ENCODE results near the gene SP7. TPM values are rescaled to one million over a fixed set of nuclear protein-coding genes. Genes with fewer than 3 reads are reported as not detected.
"Not testable (repeated sequence)": the region's sequence is repeated elsewhere in the genome, so short reads cannot be mapped to it uniquely, and the experiment has no call there.

The SP7 gene
- total RNA-seq, 2 donors from 2014 or later = not detected

- Histone ChIP-seq H3K9me3 (no peaks in the 10 kb centered on the region), H3K9ac (ENCODE audit: low read depth in 2 of 2, low read length in 2 of 2) (peak overlapping the region in 1 of 2 donors; percentile 12), H3K36me3 (peaks cover 9% of the 10 kb centered on the region), H3K4me1 (peaks cover 10% of the 10 kb centered on the region), H3K27me3 (no peaks in the 10 kb centered on the region), H3K27ac (no peak overlapping the region), H3K4me3 (no peak overlapping the region)
- no peak for TF ChIP-seq CTCF (IDR thresholded peaks at IDR 0.05)
- DNase-seq = no peak
- intact Hi-C loops (cut with DNase I) = no loop called here
Measured at GRCh38 chr12:53302903-53303302, 33.3 kb downstream of the SP7 start.

DNA sequence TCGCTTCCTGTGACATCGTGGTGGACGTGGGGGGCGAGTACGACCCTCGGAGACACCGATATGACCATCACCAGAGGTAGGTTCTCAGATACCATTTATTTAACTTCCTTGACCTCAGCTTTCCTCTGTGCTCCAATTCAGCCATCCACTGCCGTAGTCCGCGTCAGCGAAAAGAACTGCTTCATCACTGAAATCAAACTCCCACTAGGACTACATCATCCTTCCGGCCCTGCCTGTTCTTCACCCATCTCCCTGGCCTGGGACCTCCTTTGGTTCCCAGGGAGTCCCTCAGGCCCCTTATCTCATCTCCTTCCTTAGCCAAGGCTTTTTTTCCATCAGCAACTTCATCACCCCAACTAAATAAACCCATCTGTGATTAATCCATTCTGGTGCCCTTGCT lies 36.0 kb downstream of the SP7 start:
- Histone ChIP-seq H3K9ac (ENCODE audit: low read depth in 2 of 2, low read length in 2 of 2) (peak overlapping the region; percentile 67 to 90), H3K36me3 (no peaks in the 10 kb centered on the region), H3K9me3 (no peaks in the 10 kb centered on the region), H3K27me3 (no peaks in the 10 kb centered on the region), H3K4me3 (peak overlapping the region; percentile 81), H3K4me1 (peaks cover 13% of the 10 kb centered on the region), H3K27ac (peak overlapping the region; percentile 83)
- intact Hi-C loops (cut with DNase I) = no loop called here
- no peak for TF ChIP-seq CTCF (IDR thresholded peaks at IDR 0.05)
- DNase-seq = no peak

DNA sequence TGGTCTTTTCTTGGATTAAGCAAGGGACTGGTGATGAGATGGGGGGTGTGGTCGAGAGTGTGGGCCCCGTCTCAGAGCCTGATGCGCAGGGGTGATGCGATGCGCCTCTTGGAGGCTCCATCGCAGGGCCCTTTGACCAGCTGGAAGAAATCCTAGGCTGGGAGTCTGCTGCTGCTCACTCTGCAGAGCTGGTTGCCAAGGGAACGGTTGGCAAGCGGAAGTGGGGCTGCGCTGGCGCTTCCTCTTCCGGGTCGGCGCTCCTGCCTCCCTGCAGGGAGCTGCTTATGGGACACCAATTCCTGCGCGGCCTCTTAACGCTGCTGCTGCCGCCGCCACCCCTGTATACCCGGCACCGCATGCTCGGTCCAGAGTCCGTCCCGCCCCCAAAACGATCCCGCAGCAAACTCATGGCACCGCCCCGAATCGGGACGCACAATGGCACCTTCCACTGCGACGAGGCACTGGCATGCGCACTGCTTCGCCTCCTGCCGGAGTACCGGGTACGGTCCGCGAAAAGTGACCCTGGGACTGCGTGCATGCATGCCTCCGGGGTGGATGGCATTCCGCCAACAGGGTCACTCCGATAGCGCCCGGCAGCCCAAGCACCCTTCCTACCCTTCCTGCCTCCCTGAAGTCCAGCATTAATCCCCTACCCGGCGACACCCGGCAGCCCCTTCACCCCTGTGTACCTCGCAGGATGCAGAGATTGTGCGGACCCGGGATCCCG lies 36.5 kb downstream of the SP7 start, which contains the start of gene MYG1:
MYG1 (plus strand) TSS at position 242 of the 727 bp plus-strand sequence; CDS start at position 285, 43 bp downstream.
- Histone ChIP-seq H3K4me1 (peaks cover 13% of the 10 kb centered on the region), H3K9me3 (no peaks in the 10 kb centered on the region), H3K27me3 (no peaks in the 10 kb centered on the region), H3K27ac (peak within 1 kb of the TSS; percentile 83), H3K4me3 (peak within 1 kb of the TSS; percentile 81), H3K9ac (ENCODE audit: low read depth in 2 of 2, low read length in 2 of 2) (peak within 1 kb of the TSS; percentile 67 to 90), H3K36me3 (no peaks in the 10 kb centered on the region)
- peak; percentile 92 for DNase-seq
- intact Hi-C loops (cut with DNase I) = no loop called here
- no peak for TF ChIP-seq CTCF (IDR thresholded peaks at IDR 0.05)

DNA sequence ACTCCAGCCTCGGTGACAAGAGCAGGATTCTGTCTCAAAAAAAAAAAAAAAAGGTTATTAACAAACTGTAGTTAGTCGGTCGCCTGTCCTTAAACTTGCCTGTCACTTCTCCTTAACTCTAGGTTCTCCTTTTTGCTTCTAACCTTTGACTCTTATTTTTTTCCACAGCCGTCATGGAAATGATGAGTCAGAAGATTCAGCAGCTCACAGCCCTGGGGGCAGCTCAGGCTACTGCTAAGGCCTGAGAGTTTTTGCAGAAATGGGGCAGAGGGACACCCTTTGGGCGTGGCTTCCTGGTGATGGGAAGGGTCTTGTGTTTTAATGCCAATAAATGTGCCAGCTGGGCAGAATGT lies 37.1 kb downstream of the SP7 start:
- H3K27me3 ChIP-seq = no peaks in the 10 kb centered on the region
- no peaks in the 10 kb centered on the region for H3K36me3 ChIP-seq
- peak overlapping the region; percentile 81 for H3K4me3 ChIP-seq
- TF ChIP-seq CTCF (IDR thresholded peaks at IDR 0.05) = no peak
- no peak for DNase-seq
- H3K9me3 ChIP-seq = no peaks in the 10 kb centered on the region
- H3K4me1 ChIP-seq = peaks cover 13% of the 10 kb centered on the region
- peak overlapping the region; percentile 83 for H3K27ac ChIP-seq
- peak overlapping the region; percentile 41 to 90 for H3K9ac ChIP-seq (ENCODE audit: low read depth in 2 of 2, low read length in 2 of 2)
- intact Hi-C loops (cut with DNase I) = no loop called here

- DNase-seq = no peak
- Histone ChIP-seq H3K4me1 (peaks cover 13% of the 10 kb centered on the region), H3K36me3 (no peaks in the 10 kb centered on the region), H3K9me3 (no peaks in the 10 kb centered on the region), H3K9ac (ENCODE audit: low read depth in 2 of 2, low read length in 2 of 2) (no peak overlapping the region), H3K27ac (no peak overlapping the region), H3K27me3 (no peaks in the 10 kb centered on the region), H3K4me3 (no peak overlapping the region)
- no peak for TF ChIP-seq CTCF (IDR thresholded peaks at IDR 0.05)
- intact Hi-C loops (cut with DNase I) = no loop called here
Measured at GRCh38 chr12:53298164-53298563, 38.0 kb downstream of the SP7 start.

DNA sequence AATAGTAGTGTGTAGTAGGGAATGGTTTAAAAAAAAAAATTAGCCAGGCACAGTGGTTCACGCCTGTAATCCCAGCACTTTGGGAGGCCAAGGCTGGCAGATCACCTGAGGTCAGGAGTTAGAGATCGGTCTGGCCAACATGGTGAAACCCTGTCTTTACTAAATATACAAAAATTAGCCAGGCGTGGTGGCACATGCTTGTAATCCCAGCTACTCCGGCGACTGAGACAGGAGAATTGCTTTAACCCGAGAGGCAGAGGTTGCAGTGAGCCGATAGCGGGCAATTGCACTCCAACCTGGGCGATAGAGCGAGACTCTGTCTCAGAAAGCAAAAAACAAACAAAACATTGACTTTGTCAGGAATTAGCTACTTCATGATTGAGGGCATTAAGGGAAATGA lies 39.0 kb downstream of the SP7 start:
- H3K27ac ChIP-seq; H3K9ac ChIP-seq (ENCODE audit: low read depth in 2 of 2, low read length in 2 of 2); DNase-seq; H3K27me3 ChIP-seq; H3K9me3 ChIP-seq; H3K36me3 ChIP-seq; H3K4me3 ChIP-seq; intact Hi-C loops (cut with DNase I): not testable (repeated sequence)
- H3K4me1 ChIP-seq = peaks cover 13% of the 10 kb centered on the region

Data from colonic mucosa (tissue), 4 donors.